HG02678 (cell line): ENCODE data around the gene TBC1D14.
A peak's percentile ranks its signal among the peaks of the same experiment; 100 is the strongest.

Experiments used
- ATAC-seq: cut with Tn5 transposase; IDR thresholded peaks from one replicate; pipeline ENCODE4 v1.9.1; 2021; ENCODE audit warnings: mild to moderate bottlenecking, moderate library complexity; ENCODE audit not compliant: unreplicated experiment

Gene TBC1D14

DNA sequence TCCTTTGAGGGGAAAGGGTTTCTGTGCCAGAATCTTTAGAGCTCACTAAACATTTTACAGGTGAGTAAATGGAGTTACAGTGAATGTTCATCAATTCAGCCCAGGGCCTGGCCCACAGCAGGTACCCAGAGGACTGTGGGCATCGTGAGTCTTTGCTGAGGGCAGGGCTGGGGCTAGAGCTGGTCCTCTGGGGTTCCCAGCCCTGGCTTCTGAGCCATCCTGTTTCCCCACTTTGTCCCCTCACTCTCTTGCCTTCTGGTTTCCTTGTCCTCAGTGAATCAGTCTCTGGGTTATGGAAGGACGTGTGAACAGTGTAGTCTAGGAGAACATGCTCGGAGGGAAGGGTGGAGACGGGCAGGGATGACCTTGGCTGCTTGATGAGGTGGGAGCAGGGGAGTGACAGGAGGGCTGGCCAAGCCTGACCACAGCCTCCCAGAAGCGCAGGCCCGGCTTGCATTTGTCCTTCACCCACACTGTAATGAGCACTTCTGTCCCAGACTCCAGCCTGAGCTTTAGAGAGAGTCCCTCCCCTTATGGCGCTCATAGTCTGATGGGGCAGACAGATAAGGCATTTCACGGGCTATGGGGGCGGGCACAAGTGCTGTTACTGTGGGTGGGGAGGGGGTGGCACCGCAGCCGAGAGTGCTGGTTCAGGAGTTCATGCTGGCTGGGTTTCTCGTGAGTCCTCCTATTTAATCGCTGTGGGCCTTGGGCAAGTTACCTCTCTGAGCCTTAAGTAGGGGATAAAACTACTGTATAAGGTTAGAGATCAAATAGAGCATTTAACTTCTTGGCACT is 17.3 kb downstream of the TBC1D14 start:
- ATAC-seq = no peak

DNA sequence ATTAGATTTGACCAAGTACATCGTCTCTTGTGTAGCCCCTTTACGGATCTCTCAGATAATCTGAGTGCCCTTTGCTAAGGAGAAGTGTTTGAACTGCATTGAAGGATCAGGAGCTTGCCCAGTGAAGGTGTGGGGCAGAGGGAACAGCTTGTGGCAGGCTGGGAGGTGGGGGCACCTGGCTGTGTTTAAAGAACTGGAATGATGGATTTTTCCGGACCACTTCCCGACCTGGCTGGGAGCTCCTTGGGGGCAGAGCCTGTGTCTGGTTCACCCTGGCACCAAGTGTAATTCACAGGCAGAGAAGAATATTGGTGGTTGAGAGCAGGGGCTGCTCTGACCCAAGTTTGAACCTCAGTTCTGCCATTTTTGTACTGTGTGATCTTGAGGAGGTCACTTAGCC is 18.5 kb downstream of the TBC1D14 start:
- ATAC-seq = no peak

DNA sequence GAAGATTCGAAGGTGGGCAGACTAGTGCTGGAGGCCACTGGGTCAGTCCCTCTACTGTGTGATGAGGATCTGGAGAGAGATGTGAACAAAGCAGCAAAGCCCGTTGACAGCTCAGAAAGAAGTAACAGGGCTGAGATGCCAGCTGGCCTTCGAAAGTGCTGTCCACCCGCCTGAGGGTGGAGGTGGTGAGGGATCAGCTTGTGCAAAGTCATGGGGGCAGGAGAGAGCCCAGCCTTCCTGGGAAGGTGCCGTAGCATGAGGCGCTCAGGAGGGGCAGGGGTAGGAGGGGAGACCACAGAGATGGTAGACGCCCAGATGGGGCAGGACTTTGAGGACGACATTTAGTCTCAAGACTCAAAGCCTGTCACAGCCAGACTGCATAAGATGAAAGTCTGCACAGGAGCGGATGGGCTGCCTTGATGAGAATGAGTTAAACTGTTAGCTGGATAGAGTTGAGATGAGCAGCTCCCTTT is 19.7 kb downstream of the TBC1D14 start:
- no peak for ATAC-seq

- no peak for ATAC-seq
These were observed 20.3 kb downstream of the TBC1D14 start for GRCh38 chr4:6929812-6930464.

DNA sequence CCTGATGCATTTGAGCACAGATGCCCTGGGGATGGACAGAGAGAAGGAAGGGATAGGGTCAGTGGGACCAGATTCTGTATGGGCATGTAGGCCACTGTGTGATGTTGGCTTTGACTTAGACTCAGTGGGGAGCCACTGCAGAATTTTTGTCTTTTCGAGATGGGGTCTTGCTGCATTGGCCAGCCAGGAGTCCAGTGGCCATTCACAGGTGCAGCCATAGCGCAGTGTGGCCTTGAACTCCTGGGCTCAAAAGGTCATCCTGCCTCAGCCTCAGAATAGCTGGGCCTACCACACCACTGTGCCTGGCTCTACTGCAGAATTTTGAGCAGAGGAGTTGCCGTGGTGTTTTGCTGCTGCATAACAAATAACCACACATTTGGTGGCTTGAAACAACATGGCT is 22.8 kb downstream of the TBC1D14 start:
- ATAC-seq = no peak

- no peak for ATAC-seq
These were observed 23.3 kb downstream of the TBC1D14 start for GRCh38 chr4:6932918-6933317.

DNA sequence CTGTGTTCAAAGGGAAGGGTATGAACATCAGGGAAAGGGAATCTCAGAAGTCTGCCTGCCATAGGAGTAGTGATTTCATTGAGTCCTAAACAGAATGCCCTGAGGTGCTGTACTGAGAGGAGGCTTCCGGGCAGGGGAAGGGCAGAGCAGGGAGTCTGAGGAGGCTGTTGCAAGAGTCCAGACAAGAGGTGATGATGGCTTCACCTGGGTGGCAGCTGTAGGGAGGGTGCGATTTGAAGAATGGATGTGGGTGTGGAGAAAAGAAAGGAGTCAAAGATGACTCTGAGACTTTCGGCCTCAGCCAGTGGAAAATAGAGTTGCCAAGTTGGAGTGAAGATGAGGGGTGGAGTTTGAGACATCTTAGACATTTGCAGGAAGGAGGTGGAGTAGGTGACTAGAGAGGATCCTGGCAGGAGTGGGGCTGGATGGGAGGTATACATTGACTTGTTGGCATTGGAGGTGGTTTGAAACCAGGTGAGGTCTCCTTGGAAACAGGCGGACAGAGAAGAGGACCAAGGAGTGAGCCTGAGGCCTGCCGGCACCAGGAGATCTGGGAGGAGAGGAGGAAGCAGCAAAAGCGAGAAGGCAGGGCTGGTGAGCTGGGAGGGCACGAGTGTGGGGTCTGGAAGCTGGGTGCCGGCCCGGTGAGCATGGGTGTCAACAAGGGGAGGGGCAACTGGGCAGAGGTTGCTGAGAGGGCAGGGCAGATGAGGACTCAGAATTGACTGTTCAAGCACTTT is 24.2 kb downstream of the TBC1D14 start:
- no peak for ATAC-seq

- ATAC-seq = no peak
These were observed 26.3 kb downstream of the TBC1D14 start for GRCh38 chr4:6935965-6936364.

DNA sequence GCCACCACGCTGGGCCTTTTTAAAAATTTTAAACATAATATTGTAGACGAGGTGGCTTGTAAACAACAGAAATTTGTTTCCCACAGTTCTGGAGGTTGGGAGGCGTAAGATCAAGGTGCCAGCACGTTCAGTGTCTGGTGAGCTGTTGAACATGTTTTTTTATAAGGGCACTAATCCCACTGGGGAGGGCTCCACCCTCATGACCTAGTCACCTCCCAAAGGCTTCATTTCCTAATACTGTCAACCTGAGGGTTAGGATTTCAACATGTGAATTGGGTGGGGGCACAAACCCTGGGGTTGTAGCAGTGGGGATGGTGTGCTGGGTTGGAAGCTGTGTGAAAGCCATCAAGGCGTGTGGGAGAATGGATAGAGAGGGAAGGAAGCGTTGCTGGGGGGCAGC is 27.6 kb downstream of the TBC1D14 start:
- no peak for ATAC-seq

GRCh38 chr4:6937754-6938153 is 28.1 kb downstream of the TBC1D14 start:
- ATAC-seq = no peak

DNA sequence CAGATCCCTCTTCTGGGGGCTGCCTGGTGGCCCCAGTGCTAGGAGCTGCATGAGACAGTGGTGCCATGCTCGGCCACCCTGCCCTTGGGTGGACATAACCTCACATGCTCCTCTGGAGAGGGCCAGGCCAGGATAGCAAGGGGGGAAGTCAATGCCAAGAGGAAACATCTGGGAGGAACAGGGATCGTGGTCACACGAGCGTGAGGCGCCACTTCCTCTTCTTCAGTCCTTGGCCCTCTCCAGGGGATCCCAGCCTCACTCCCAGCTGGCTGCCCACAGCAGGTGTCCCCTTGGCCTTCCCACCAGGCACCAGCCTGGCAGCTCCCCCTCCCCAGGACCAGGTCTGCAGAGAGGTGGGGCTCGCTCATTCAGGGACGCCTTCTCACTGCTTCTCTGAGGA is 28.6 kb downstream of the TBC1D14 start:
- ATAC-seq = no peak

DNA sequence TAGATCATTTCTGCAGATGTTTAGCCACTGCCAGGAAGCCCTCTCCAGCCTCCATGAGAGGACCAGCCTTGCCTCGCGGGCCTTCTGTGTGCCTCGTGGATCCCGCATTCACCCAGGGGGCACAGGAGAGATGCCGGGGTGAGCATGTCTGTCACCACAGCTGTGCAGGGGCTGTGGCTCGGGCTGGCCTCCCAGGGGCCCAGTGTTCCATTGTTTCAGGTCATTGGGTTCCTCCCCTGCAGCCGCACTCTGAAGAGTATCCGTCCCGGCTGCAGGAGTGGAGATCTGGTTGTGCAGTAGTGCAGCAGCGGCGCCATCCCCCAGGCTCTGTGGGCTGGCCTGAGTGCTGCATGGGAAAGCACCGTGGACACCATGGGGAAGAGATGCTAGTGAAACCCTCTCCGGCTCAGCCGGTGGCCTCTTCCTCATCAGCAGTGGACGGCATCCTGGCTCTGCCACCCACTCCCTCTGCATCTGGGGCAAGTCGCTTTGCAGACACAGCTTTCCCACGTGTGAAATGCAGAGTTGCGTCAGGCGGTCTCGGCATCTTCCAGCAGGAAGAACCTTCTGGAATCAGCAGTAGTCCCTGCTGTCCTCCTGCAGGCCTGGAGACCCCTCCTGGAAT is 29.1 kb downstream of the TBC1D14 start:
- no peak for ATAC-seq

DNA sequence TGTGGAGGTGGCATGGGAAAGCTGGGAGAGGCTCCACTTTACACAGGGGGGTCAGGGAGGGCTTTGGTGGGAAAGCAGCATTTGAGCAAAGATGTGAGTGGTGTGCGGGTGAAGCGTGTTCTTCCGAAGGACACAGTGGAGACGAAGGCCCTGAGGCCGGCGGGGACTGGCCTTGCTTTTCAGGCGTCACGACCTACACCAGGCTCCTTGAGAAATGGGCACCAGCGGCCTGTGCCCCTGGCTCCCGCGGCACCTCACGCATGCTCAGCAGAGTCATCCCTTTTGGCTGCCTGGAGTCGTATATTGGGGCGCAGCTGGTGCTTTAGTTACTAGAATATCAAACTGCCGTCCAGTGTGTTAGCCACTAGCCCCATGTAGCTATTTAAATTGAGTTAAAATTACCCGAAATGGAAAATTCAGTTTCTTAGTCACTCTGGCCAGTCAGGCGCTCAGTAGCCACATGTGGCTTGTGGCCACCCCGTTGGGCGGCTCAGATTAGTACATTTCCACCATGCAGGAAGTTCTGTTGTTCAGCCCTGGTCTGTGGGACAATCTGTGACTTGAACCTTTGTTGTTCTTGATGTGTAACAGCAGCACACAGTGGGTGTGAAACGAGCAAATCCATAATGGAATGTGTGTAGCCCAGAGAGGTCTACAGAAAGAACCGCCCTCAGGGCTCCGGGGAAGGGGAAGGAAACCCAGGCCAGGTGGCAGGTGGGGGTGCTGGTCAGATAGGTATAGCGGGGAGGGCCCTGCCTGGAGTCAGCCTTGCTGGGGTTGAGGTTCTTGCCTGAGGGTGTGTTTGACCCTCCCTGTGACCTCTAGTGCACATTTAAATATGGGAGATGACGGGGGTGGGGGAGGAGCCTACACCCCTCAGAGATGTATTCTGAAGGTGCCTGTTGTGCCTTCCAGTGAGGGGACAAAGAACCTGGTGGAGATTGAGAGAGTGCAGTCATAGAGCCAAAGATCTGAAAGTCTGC is 30.4 kb downstream of the TBC1D14 start:
- peak; percentile 55 for ATAC-seq

DNA sequence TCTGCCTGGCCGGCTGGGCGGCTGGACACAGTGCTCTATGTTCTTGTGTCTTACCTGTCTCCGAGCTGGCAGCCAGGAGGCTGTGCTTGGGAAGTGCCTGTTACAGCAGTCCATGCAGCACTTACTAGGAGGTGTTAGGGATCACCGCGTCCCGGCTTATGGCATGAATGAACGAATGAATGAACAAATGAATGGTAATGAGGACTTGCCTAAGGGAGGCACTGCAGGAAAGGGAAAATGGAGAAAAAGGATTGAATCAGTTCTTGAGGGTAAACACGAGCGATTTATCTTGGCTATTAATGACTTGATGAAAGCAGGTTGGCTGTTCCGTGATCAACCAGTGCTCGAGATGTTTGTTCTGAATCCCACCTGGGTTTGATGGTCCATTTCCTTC is 31.1 kb downstream of the TBC1D14 start:
- ATAC-seq = no peak

DNA sequence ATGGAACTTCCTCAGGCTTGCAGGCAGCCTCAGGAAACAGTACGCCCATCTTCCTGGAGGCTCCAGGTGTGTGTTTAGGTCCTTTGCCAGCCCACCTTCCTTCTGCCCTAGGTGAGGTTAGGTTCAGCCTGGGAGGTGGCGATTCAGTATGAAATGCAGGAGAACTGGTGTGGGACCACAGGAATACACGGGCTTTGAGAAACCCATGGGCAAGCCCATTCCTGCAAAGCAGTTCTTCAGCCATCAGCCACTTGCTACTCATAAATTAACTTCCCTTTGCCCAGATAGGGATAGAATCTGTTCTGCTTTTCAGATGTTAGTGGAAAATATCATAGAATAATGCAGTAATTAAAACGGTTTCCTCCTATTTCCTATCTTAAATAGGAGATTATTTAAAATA is 32.2 kb downstream of the TBC1D14 start:
- no peak for ATAC-seq

GRCh38 chr4:6942238-6942800 is 32.7 kb downstream of the TBC1D14 start:
- ATAC-seq = peak; percentile 65

DNA sequence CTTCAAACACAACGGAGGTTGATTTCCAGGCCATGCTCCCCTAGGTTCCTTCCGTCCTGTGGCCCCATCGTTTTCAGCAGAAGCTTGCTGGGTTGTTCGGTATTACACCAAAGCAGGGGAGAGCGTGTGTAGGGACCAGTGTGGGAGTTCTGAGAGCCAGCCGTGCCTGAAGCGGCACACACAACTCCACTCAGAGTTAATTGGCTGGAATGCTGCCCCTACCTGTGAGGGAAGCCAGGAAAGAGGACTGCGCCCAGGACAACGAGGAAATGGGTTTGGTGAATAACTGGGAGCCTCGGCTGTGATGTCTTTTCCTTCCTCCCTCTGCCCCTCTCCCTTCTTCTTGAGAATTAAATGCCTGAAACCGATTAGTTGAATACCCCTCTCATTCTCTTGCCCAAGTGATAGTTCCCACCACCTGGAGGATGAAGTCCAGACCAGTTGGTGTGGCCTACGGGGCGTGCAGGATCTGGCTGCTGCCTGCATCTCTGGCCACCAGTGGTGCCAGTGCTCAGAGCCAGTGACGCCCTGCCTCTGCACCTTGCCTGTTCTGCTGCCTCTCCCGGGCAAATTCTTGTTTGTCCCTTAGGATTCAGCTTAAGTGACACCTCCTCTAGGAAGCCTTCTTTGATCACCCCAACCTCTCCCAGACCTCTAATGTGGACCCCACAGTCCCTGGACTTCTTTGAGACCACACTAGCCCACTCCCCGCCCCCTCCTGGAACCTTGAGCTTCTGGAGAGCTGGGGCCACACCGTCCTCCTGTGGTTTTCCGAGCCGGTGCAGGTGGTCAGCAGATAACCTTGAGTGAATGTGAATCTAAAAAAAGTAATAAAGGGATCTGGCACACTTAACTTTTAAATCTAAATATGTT is 33.6 kb downstream of the TBC1D14 start:
- ATAC-seq = no peak

- no peak for ATAC-seq
These were observed 34.2 kb downstream of the TBC1D14 start for GRCh38 chr4:6943885-6944225.
